GM12864 (cell line): ENCODE measurements around the gene ARSJ.

Experiments
- DNase-seq: peaks from one replicate; pipeline ENCODE4 v3.0.0-alpha.2; 2011; ENCODE audit warnings: low read depth
- H3K4me3 ChIP-seq: 2 replicates; pipeline ENCODE4 v1.5.1; 2011; ENCODE audit warnings: mild to moderate bottlenecking, low read depth, low read length, control low read depth
- TF ChIP-seq, protein P1 (sequence below): IDR thresholded peaks from 2 replicates; pipeline ENCODE4 v1.5.1; 2011; ENCODE audit warnings: low read depth, mild to moderate bottlenecking, moderate library complexity, low read length, control low read depth, inconsistent platforms; ENCODE audit errors: missing control alignments

Gene ARSJ

DNA sequence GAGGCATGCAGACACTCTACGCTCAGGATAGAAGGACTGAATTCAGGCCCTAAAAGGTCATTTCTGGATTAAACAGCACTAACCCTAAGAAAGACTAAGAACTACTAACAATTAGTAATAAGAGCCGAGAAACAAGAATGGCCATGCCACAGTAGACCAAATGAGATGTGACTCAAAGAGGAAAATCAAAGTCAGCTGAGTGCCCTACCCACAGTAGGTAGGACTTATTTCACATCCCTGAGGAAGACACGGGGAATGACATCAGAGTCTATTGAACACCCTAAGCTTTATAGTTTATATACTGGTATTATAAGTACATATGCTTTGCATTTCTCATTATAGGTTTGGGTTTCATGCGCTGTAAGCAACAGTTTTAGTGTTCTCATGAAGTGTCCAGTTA is 2.7 kb upstream of the ARSJ start:
- no peak for DNase-seq
- no peak overlapping the region for H3K4me3 ChIP-seq
- TF ChIP-seq, protein P1, sequence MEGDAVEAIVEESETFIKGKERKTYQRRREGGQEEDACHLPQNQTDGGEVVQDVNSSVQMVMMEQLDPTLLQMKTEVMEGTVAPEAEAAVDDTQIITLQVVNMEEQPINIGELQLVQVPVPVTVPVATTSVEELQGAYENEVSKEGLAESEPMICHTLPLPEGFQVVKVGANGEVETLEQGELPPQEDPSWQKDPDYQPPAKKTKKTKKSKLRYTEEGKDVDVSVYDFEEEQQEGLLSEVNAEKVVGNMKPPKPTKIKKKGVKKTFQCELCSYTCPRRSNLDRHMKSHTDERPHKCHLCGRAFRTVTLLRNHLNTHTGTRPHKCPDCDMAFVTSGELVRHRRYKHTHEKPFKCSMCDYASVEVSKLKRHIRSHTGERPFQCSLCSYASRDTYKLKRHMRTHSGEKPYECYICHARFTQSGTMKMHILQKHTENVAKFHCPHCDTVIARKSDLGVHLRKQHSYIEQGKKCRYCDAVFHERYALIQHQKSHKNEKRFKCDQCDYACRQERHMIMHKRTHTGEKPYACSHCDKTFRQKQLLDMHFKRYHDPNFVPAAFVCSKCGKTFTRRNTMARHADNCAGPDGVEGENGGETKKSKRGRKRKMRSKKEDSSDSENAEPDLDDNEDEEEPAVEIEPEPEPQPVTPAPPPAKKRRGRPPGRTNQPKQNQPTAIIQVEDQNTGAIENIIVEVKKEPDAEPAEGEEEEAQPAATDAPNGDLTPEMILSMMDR, result no peak

DNA sequence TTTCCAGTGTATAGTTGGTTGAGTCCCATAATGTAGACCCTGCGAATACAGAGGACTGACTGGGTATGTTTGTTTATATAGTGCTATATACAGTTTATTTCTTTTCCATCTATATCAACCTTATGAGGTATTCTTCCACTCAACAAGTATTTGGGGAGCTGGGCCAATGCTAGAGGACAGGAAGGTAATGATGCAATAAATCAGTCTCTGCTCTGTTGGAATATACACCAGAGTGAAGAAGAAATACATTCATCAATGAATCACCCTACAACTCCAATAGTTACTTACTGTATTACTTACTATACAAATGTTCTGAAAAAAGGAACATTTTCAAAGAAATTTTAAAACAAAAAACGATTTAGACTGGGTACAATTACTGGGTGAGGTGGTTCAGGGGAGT is 2.1 kb upstream of the ARSJ start:
- no peak overlapping the region for H3K4me3 ChIP-seq
- TF ChIP-seq, protein P1, result no peak

DNA sequence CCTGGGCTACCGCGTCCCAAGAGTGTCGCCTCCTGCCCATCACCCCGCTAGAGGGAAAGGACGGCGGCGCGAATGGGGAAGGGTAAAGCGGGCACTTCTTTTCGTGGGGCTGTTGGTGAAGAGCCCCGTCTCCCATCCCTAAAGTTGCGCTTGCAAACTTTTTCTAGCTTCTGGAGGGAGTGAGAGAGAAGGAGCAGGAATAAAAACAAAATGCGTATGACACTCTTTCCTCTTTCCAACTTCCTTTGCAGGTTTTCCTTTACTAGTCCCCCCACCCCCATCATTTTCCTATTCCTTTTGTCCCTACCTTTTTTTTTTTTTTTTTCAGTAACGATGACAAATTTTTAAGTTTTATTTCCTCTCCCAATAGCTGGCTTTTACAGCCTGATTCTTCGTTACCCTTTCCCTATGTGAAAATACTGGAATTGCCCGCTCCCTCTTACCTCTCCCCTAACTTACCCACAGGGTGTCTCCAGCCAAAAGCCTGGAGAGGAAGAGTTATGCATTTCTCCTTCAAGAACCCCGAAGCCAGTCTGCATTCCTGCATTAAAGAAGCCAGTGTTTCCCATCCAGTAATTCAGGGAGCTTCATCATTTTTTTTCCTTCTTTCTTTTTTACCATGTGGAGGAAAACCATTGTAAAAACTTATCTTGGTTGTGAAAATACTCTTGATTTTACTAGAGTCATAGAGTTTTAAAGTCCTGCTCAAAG is 613 bp upstream of the ARSJ start:
- TF ChIP-seq, protein P1, result no peak
- DNase-seq, result no peak
- H3K4me3 ChIP-seq, result no peak overlapping the region

More for the DNA sequence above, 2.1 kb upstream of the ARSJ start:
- DNase-seq, result no peak

GRCh38 chr4:113978561-113979147 is 793 bp downstream of the ARSJ start:
- no peak for DNase-seq
- H3K4me3 ChIP-seq, result no peak overlapping the region
- TF ChIP-seq, protein P1, result no peak

- TF ChIP-seq, protein P1, result no peak
- H3K4me3 ChIP-seq, result no peak overlapping the region
- DNase-seq, result no peak
These were observed 1.3 kb downstream of the ARSJ start for GRCh38 chr4:113978105-113978504.

DNA sequence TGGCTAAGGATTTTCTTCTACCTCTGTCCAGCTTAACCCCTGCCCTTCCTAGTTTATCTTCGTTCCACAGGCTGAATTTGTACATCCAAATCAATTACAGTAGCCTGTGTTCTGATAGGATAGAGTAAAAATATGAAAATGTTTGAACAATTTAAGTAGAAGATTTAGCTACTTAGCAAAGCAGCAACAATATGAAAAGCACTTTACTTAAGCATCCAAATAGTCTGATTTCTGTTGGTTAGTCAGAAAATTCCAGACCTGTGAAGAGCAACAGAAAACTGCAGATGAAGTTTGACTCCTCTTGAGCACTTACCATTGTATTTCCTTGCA is 2.0 kb downstream of the ARSJ start:
- no peak overlapping the region for H3K4me3 ChIP-seq
- TF ChIP-seq, protein P1, result no peak
- DNase-seq, result no peak
